Activated naive CD4-positive, alpha-beta T cell treated with anti-CD3 and anti-CD28 coated beads for 36 hours (primary cell): ENCODE results near the gene JMJD4. TPM values are rescaled to one million over a fixed set of nuclear protein-coding genes. Genes with fewer than 3 reads are reported as not detected.
A peak's percentile ranks its signal among the peaks of the same experiment; 100 is the strongest.

Experiments
- CTCF ChIA-PET: fragments of 350-600 bp; sonication (Branson Sonifier 250); formaldehyde crosslinking; loops from one replicate; lab custom pipeline; 2021; ENCODE audit warnings: antibody characterized with exemption; lab: Charles Lee
- DNase-seq: peaks from one replicate; pipeline ENCODE4 v3.0.0-alpha.2; 2020
- H3K27ac Mint-ChIP-seq: one replicate; pipeline ENCODE4 v1.8.0; 2021; ENCODE audit warnings: mild to moderate bottlenecking, mixed read lengths
- H3K27me3 Mint-ChIP-seq: one replicate; pipeline ENCODE4 v1.8.0; 2021; ENCODE audit warnings: low read depth, mixed read lengths
- H3K36me3 Mint-ChIP-seq: one replicate; pipeline ENCODE4 v1.8.0; 2021; ENCODE audit warnings: low read depth, mixed read lengths
- H3K4me1 Mint-ChIP-seq: one replicate; pipeline ENCODE4 v1.8.0; 2021; ENCODE audit warnings: low read depth, mixed read lengths
- H3K4me3 Mint-ChIP-seq: one replicate; pipeline ENCODE4 v1.8.0; 2021; ENCODE audit warnings: mild to moderate bottlenecking, moderate library complexity, mixed read lengths
- H3K9me3 Mint-ChIP-seq: one replicate; pipeline ENCODE4 v1.8.0; 2021; ENCODE audit warnings: mixed read lengths
- intact Hi-C: fragments of 100-400 bp; cut with micrococcal nuclease; formaldehyde crosslinking; loops from one replicate; pipeline ENCODE4 v1.15.1; 2023
- total RNA-seq, 2 experiments: library from RNA; stranded (reverse); gene quantifications; one replicate each; pipeline ENCODE4 v1.2.3, GENCODE V29; 2021

The JMJD4 gene
- total RNA-seq, 2 experiments from 2014 or later = 11.3 to 11.7 TPM

GRCh38 chr1:227766653-227767277 lies 31.7 kb upstream of the JMJD4 start:
- DNase-seq = no peak
- Mint-ChIP-seq H3K27ac (no peak overlapping the region), H3K4me1 (peaks cover 51% of the 10 kb centered on the region), H3K36me3 (peaks cover 15% of the 10 kb centered on the region), H3K27me3 (no peaks in the 10 kb centered on the region), H3K4me3 (no peak overlapping the region), H3K9me3 (no peaks in the 10 kb centered on the region)
- intact Hi-C loops = loop anchor here (1.0 to 10.0 kb wide), 3 partner anchors 22 to 398 kb away; partner anchors contain the start of genes IBA57 and ZNF678
- CTCF ChIA-PET = interaction anchor here (0.6 to 1.9 kb wide), 3 partner anchors 179 to 203 kb away, joined by 3 to 9 read pairs (median 3); no protein-coding TSS in a partner anchor

GRCh38 chr1:227766015-227766634 lies 31.0 kb upstream of the JMJD4 start:
- Mint-ChIP-seq H3K27ac (no peak overlapping the region), H3K27me3 (no peaks in the 10 kb centered on the region), H3K4me1 (peaks cover 58% of the 10 kb centered on the region), H3K36me3 (peaks cover 18% of the 10 kb centered on the region), H3K4me3 (no peak overlapping the region), H3K9me3 (no peaks in the 10 kb centered on the region)
- peak; percentile 76 for DNase-seq
- CTCF ChIA-PET = interaction anchor here (0.6 to 1.9 kb wide), 4 partner anchors 180 to 381 kb away, joined by 3 to 9 read pairs (median 4); no protein-coding TSS in a partner anchor
- intact Hi-C loops = loop anchor here (1.0 to 10.0 kb wide), 3 partner anchors 22 to 399 kb away; partner anchors contain the start of genes IBA57 and ZNF678

- DNase-seq = no peak
- H3K27me3 Mint-ChIP-seq = no peaks in the 10 kb centered on the region
- intact Hi-C loops = loop anchor here (1.0 to 10.0 kb wide), 3 partner anchors 23 to 399 kb away; partner anchors contain the start of genes IBA57 and ZNF678
- H3K36me3 Mint-ChIP-seq = peaks cover 23% of the 10 kb centered on the region
- peaks cover 2% of the 10 kb centered on the region for H3K9me3 Mint-ChIP-seq
- no peak overlapping the region for H3K27ac Mint-ChIP-seq
- H3K4me1 Mint-ChIP-seq = peaks cover 62% of the 10 kb centered on the region
- H3K4me3 Mint-ChIP-seq = no peak overlapping the region
- CTCF ChIA-PET = interaction anchor here (0.6 to 1.9 kb wide), 5 partner anchors 84 to 380 kb away, joined by 3 to 9 read pairs (median 3); no protein-coding TSS in a partner anchor
These were observed 30.3 kb upstream of the JMJD4 start for GRCh38 chr1:227765261-227766014.

GRCh38 chr1:227764019-227764391 lies 28.9 kb upstream of the JMJD4 start:
- peaks cover 5% of the 10 kb centered on the region for H3K9me3 Mint-ChIP-seq
- H3K27me3 Mint-ChIP-seq = no peaks in the 10 kb centered on the region
- H3K27ac Mint-ChIP-seq = no peak overlapping the region
- no peak for DNase-seq
- H3K4me3 Mint-ChIP-seq = no peak overlapping the region
- peaks cover 29% of the 10 kb centered on the region for H3K36me3 Mint-ChIP-seq
- H3K4me1 Mint-ChIP-seq = peaks cover 76% of the 10 kb centered on the region
- CTCF ChIA-PET = interaction anchor here (0.6 to 3.7 kb wide), 5 partner anchors 10 to 194 kb away, joined by 3 to 21 read pairs (median 4); no protein-coding TSS in a partner anchor
- intact Hi-C loops = loop anchor here (5.0 to 10.0 kb wide), 3 partner anchors 123 to 401 kb away; partner anchors contain the start of genes IBA57 and ZNF678

GRCh38 chr1:227763246-227764018 lies 28.3 kb upstream of the JMJD4 start:
- CTCF ChIA-PET = interaction anchor here (0.6 to 3.7 kb wide), 9 partner anchors 10 to 368 kb away, joined by 3 to 21 read pairs (median 4); no protein-coding TSS in a partner anchor
- Mint-ChIP-seq H3K4me3 (no peak overlapping the region), H3K27ac (no peak overlapping the region), H3K4me1 (peaks cover 82% of the 10 kb centered on the region), H3K36me3 (peaks cover 33% of the 10 kb centered on the region), H3K9me3 (peaks cover 5% of the 10 kb centered on the region), H3K27me3 (no peaks in the 10 kb centered on the region)
- no peak for DNase-seq
- intact Hi-C loops = loop anchor here (5.0 to 10.0 kb wide), 3 partner anchors 124 to 401 kb away; partner anchors contain the start of genes IBA57 and ZNF678

GRCh38 chr1:227762231-227762911 lies 27.3 kb upstream of the JMJD4 start:
- Mint-ChIP-seq H3K9me3 (peaks cover 5% of the 10 kb centered on the region), H3K36me3 (peaks cover 34% of the 10 kb centered on the region), H3K4me3 (no peak overlapping the region)

GRCh38 chr1:227761621-227762230 lies 26.6 kb upstream of the JMJD4 start:
- no peak overlapping the region for H3K27ac Mint-ChIP-seq
- H3K4me1 Mint-ChIP-seq = peaks cover 86% of the 10 kb centered on the region
- intact Hi-C loops = loop anchor here (1.0 to 10.0 kb wide), 8 partner anchors 31 to 403 kb away; partner anchors contain the start of genes IBA57 and ZNF678
- H3K9me3 Mint-ChIP-seq = peaks cover 5% of the 10 kb centered on the region
- peaks cover 32% of the 10 kb centered on the region for H3K36me3 Mint-ChIP-seq
- H3K4me3 Mint-ChIP-seq = no peak overlapping the region
- DNase-seq = no peak
- H3K27me3 Mint-ChIP-seq = no peaks in the 10 kb centered on the region
- CTCF ChIA-PET = interaction anchor here (1.2 to 3.7 kb wide), 5 partner anchors 9 to 194 kb away, joined by 3 to 21 read pairs (median 6); partner anchors contain the start of gene WNT9A

More at GRCh38 chr1:227762231-227762911, 27.3 kb upstream of the JMJD4 start:
- Mint-ChIP-seq H3K4me1 (peaks cover 86% of the 10 kb centered on the region), H3K27ac (no peak overlapping the region), H3K27me3 (no peaks in the 10 kb centered on the region)
- peak; percentile 91 for DNase-seq
- intact Hi-C loops = loop anchor here (1.0 to 10.0 kb wide), 7 partner anchors 32 to 402 kb away; partner anchors contain the start of genes IBA57 and ZNF678
- CTCF ChIA-PET = interaction anchor here (0.6 to 3.7 kb wide), 8 partner anchors 10 to 194 kb away, joined by 3 to 21 read pairs (median 4); partner anchors contain the start of gene WNT9A

- intact Hi-C loops = loop anchor here (2.0 to 10.0 kb wide), 4 partner anchors 127 to 404 kb away; partner anchors contain the start of genes IBA57 and ZNF678
- Mint-ChIP-seq H3K9me3 (peaks cover 5% of the 10 kb centered on the region), H3K27ac (peak overlapping the region; percentile 80), H3K27me3 (no peaks in the 10 kb centered on the region), H3K36me3 (peaks cover 31% of the 10 kb centered on the region), H3K4me1 (peaks cover 82% of the 10 kb centered on the region), H3K4me3 (no peak overlapping the region)
- CTCF ChIA-PET = interaction anchor here (1.3 to 3.7 kb wide), 2 partner anchors 191 to 193 kb away, joined by 3 to 21 read pairs; no protein-coding TSS in a partner anchor
- DNase-seq = no peak
These were observed 25.3 kb upstream of the JMJD4 start for GRCh38 chr1:227760377-227760776.

GRCh38 chr1:227759341-227760300 lies 24.5 kb upstream of the JMJD4 start:
- H3K9me3 Mint-ChIP-seq = peaks cover 5% of the 10 kb centered on the region
- peak; percentile 63 for DNase-seq
- CTCF ChIA-PET = interaction anchor here (0.7 to 1.3 kb wide), 5 partner anchors 107 to 882 kb away, joined by 3 to 4 read pairs (median 3); no protein-coding TSS in a partner anchor
- intact Hi-C loops = loop anchor here (2.0 to 10.0 kb wide), 4 partner anchors 128 to 405 kb away; partner anchors contain the start of genes IBA57 and ZNF678
- H3K4me1 Mint-ChIP-seq = peaks cover 74% of the 10 kb centered on the region
- peak overlapping the region; percentile 80 for H3K27ac Mint-ChIP-seq
- H3K4me3 Mint-ChIP-seq = no peak overlapping the region
- no peaks in the 10 kb centered on the region for H3K27me3 Mint-ChIP-seq
- peaks cover 31% of the 10 kb centered on the region for H3K36me3 Mint-ChIP-seq
